Measurements from ENCODE around the gene TMEM82.

The TMEM82 gene

DNA sequence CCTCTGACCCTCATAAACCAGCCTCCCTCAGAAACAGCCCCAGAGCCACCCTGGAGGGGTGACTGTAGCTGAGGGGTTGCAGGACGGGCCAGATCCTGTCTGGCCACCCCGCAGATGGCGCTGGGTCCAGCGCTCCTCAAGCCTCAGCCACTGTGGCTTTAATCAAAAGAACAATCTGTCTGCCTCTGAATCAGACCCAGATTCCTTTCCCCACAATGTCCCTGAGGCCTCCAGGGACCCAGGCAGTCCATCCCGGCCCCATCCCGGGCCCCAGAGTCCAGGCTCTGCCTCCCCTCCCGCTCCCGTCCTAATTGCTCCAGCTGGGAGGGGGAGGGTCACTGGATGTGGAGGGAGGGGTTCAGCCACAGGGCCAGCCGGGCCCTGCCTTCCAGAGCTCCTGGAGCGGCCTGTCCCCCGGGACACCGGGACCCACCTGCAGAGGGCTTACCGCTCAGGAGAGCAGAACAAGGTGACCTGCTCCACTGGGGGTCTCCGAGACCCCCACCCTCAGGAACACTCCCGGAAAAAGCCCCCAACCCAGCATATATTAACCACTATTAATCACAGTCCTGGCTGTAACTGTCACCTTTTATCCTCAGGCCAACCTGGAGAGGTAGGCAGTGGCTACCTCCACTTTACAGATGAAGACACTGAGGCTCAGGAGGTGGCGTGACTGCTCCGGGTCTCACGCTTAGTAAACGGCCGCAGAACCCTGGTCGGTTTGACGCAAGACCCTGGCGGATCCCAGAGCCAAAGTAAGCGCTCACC lies 15.5 kb downstream of the TMEM82 start:
- no peak for FAIRE-seq

DNA sequence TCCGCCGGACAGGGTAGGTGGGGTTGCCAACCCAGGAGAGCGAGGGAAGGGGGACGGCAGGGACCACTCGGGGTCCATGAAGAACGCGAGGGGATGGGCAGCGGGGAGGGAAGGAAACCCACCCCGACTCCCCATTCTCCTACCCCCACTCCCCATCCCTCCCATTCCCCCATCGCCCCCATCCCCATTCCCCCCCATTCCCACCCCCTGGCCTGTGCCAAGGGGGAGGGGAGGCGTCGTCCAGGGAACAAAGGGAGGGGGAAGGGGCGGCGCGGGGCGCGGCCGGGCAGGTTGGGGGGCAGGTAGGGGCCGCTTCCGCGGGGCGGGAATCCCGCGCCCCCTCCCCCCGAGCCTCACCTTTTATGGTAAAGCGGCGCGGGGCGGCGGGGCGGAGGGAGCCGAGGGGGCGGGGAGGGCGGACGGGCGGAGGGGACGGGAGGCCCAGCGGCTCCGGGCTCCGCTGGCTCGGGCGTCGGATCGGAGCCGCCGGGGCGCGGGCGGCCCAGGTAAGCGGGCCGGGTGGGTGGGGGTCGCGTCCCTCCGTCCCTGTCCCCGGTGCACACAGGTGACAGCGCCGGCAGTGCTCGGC lies 16.1 kb downstream of the TMEM82 start, which contains the start of gene FBLIM1:
TSS of gene FBLIM1 (plus strand) at position 453 of the 589 bp plus-strand sequence. CDS start 6,189 bp downstream, outside the sequence.
- no peak for FAIRE-seq

DNA sequence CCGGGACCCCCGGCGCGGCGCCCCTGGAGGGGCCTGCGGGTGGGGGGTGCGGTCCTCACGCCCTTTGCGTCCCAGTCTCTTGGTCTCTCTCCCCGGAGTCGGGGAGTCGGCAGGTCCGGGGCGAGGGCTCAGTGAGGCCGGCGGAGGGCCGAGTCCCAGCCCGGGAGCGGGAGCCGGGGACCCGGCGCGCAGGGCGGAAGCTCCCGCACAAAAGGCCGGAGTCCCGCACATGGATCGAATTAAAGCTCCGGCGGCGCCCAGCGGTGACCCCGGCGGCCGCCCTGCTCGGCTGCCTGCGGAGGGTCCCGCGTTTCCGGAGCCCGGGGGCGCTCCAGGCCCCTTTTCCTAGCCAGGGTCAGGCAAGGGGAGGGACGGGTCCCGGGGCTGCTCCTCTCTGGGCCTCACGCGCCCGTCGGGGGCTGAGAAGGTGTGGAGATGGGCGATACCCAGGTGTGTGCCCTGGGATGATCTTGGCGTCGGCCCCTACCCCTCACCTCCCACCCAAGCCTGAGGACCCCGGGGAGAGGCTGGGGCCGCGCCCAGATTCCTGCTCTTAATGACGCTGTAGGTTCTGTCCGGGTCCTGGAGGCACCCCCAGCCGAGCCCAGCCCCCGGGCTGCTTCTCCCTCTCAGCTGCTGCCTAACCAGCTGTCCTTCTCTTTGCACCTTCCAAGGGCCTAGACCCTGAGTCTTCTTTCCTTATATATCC lies 16.8 kb downstream of the TMEM82 start:
- FAIRE-seq, result no peak

GRCh38 chr1:15760520-15761211 lies 18.4 kb downstream of the TMEM82 start:
- FAIRE-seq, result no peak

DNA sequence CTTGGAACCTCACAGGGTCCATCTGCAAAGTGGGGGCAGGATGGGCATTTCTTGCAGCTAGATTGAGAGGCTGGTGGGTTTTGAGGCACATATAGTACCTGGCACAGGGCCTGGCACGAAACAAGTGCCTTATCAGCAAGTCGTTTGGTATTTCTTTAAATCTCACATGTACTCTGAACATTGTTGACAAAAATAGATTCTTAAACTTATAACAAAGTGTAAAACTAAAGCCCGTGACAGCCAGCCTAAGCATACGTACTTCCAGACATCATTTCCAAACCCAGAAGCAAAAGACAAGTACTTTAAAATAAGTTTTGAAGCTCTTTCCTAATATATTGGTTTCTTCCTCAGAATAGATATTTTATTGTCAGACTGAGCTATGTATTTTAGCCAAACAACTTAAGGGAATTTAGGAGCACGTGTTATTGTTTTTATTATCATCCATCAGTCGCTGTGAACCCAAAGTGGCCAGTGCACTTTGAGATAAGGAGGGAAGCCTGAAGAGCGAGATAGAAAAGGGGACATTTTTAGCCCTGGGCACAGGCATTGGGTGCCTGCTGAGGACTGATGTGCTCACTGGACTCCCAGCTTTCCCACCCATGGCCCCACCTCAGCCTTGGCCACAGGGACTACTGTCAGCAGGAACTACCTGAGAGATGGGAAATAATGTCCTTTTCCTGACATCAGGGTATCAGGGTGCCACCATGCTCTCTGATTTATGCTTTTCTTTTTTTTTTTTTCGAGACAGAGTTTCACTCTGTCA lies 19.2 kb downstream of the TMEM82 start:
- no peak for FAIRE-seq

- no peak for FAIRE-seq
Observed at GRCh38 chr1:15762546-15762945, 20.2 kb downstream of the TMEM82 start.

DNA sequence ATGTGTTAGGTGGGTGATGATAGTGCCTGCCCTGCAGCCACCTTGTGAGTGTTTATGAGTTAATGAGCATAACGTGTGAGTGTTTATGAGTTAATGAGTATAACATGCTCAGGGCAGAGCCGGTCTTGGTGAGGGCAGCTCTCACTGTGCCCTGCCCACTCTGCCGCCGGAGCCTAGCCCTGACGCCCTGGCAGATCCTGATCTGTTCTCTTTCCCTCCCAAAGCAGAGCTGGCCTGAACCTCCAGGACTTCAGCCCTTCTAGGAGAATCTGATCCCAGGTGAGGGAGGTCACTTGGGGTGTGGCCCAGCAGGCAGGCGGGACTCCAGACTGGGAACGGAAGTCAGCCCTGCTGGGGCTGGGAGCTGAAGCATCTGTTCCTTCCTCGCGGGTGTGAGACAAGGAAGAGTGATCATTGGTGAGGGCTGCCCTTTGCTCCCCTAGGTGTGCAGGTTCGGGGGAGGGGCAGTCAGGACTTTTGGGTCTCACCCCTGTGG lies 22.0 kb downstream of the TMEM82 start:
- no peak for FAIRE-seq

GRCh38 chr1:15764890-15765289 lies 22.6 kb downstream of the TMEM82 start:
- FAIRE-seq, result no peak

DNA sequence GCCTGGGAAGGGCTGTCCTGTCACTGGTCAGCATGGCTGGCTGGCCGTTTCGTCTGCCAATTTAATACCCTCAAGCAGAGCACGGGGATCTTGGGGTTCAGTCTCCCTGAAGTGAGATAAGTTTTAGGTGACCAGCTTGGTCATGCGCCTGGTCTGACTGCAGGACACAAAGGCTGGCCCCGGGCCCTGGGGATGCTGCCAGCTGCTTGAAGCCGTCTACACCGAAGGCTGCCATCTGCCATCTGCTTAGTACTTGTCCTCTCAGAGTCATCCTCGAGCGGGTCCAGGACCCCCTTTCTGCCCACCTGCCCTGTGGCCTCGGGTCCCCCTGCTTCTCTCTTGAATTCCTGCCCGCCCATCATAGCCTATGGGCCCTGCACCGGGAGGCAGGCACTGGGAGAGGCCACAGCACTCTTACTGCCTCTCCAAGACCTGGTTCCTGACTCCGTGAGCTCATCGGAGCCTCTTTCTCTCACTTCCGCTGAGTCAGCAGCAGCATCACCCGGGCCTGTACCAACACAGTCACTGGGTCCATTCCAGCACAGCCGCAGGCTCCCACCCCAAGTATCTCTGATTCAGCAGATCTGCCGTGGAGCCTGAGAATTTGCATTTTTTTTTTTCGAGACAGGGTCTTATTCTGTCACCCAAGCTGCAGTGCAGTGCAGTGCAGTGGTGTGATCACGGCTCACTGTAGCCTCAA lies 23.3 kb downstream of the TMEM82 start:
- FAIRE-seq, result no peak

- no peak for FAIRE-seq
Observed at GRCh38 chr1:15767941-15768340, 25.6 kb downstream of the TMEM82 start.

DNA sequence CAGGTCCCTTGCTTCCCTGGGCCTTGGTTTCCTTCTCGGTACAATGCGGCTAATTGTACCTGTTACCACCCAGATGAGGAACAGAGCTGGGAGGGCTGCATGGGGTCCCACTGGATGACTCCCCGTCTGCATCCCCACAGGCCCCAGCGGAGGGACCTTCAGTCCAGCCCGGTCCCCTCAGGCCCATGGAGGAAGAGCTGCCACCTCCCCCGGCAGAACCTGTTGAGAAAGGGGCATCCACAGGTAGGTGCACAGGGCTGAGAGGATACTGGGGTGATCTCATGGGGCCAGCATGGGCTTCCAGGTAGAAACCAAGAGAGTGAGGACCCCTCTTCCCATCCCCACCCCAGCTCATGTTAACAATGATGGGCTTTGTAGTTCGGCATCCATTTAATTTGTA lies 26.1 kb downstream of the TMEM82 start:
- no peak for FAIRE-seq

GRCh38 chr1:15770313-15770962 lies 28.1 kb downstream of the TMEM82 start:
- FAIRE-seq, result no peak

DNA sequence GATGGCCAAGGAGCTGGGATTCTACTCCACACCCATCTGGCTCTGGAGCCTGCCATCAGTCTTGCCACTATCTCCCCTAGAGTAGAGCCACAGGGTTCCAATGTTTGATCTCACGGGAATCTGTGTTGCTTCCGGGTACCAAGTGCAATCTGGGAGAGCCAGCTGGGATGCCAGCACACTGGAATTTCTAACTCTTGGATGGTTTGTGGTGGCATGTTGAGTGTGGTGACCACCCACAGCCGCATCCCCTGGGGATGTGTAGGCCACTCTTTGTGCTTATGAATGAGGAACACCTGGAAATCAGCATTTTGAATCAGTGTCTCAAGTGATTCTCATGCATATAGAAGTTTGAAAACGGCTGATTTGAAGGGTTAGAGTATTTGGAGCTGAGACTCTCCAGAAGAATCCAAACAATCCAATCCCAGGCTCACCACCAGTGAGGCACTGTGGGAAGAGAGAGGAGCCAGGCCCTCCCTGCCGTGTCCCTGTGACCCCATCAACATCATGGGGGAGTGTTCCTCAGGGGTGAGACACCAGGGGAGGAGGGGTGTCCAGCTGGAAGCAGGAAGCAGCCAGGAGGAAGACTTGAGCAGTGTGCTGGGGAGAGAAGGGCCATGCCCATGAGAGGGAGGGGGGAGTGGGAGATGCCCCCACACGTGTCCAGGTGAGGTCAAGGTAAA lies 29.7 kb downstream of the TMEM82 start:
- FAIRE-seq, result no peak

GRCh38 chr1:15775706-15776105 lies 33.4 kb downstream of the TMEM82 start:
- FAIRE-seq, result no peak

GRCh38 chr1:15777909-15778707 lies 35.8 kb downstream of the TMEM82 start:
- FAIRE-seq, result no peak

- FAIRE-seq, result no peak
Observed at GRCh38 chr1:15785683-15786082, 43.4 kb downstream of the TMEM82 start.

- FAIRE-seq, result no peak
Observed at GRCh38 chr1:15786581-15786980, 44.3 kb downstream of the TMEM82 start.

GRCh38 chr1:15788624-15789301 lies 46.5 kb downstream of the TMEM82 start:
- no peak for FAIRE-seq

DNA sequence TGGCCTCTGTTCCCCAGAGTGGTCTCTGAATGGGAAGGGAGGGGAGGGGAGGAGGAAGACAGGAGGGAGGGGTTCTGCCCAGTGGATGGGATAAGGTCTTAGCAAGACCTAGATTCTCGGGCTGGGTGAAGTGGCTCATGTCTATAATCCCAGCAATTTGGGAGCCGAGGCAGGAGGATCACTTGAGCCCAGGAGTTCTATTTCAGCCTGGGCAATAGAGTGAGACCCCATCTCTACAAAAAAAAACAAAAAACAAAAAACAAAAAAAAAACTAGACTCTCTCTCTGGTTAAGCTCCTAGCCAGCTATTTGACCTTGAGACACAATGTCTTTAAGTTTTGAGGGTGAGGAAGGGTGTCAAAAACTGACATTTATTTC lies 53.8 kb downstream of the TMEM82 start:
- no peak for FAIRE-seq
